Nucleus accumbens (tissue), 56 donors: ENCODE data around the gene C16orf96.

ENCODE experiments used
- DNase-seq, 56 donors: peaks; one replicate each; lab custom pipeline; 2025; lab: John Stamatoyannopoulos, UW

The C16orf96 gene

DNA sequence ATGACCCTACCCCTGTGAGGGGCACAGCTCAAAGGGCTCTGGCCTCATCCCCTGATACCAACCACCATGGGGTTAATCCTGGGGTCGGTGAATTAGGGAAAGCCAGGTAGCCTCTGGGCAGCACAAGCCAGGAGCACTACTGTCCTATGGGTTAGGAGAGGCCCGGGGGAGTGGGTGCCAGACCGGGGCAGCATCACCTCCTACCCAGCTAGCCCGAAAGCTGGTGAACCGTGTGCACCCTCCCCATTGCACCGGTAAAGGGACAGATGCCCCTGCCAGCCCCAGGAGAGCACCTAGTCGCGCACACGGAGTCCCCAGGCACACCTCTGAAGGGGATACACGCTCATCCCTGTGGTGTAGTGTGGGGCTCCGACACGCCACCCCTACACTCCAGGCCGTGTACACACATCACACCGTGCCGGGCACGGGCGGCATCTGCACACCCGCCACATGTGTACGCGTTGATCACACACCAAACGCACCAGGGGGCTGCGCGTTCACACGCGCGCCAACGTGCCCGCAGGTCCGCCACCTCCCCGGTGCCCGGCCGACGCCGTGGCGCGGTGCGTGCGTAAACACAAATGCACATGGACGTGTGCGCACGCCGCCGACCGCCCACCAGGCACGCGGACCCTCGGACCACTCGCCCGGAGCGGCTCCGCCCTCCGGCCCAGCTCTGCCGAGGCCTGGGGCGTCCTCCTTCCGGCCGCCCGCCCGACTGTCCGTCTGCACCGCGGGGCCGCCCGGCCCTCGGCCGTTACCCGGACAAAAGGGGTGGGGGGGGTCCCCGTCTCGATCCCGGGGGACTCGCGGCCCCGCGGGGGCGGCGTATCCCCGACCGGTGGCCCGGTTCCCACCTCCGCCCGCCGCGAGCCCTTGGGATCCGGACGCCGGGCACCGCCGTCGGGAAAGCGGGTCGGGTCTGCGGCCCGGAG, 57.8 kb downstream of the C16orf96 start:
- DNase-seq = peak in 7 of 56 donors; percentile 17 to 50 (median 20)

GRCh38 chr16:4614571-4615383, 58.6 kb downstream of the C16orf96 start, which contains the start of gene UBALD1:
TSS of gene UBALD1 (minus strand) at chr16:4614888. CDS start at chr16:4614797, 91 bp downstream.
- peak in 55 of 56 donors; percentile 26 to 90 (median 70) for DNase-seq

DNA sequence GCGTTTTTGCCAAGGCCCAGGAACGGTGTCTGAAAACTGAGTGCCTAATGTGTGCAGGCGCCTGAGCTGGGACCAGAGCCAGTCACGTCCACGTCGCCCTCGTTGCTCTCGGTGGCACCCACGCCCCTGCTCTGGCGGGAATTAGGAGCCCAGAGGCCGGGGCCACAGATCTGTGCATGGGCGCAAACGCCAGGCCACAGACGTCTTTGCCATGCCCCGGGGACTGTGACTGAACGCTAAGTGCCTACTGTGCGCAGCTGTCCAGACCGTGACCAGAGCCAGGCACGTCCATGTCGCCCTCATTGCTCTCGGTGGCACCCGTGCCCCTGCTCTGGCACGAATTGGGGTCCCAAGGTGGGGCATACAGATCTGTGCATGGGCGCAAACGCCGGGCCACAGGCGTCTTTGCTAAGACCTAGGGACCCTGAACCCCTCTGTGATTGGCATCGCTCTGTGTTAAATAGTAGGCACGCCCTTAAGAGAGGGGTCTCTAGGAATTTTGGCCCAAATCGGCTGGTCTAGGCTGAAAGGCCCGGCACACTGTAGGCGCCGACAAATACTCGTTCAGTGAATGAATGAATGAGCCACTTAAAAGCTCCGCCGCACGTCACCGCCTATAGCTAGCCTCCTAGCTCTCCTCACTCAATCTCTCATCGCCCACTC, 59.4 kb downstream of the C16orf96 start:
- DNase-seq = peak in 2 of 56 donors; percentile 47 to 54

DNA sequence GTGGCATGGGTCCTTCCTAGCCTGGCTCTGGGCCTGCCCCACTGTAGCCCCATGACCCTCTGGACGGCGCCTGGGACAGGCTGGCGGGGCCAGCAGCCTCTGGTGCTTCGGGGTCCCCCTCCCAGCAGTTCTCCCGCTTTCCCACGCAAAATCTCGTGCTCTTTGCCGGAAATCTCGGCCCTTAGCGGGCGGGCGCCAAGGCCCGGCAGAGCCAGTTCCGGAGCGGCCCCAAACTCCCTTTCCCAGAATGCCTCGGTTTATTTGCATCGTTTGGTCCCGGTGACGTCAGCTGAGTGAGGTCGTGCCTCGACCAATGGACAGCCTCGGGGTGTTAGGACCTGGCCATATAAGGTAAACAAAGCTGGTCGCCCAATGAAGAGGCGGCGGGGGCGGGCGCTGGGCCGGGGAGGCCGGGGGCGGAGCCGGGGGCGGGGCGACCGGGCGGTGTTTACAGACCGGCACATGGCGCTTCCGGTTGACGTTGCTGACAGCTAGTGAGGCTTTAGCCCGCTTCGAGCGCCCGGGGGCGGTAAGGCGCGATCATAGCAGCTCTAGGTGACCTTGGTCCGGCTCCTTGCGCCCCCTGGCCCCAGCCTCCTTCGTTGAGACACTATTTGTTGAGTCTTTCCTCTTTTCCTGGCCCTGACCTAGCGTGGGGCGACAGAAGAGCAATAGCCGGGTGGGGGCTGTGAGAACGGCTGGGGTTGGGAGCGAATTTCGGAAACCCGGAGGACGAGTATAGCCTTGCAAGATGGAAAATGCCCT, 60.1 kb downstream of the C16orf96 start:
- DNase-seq = peak; percentile 88 to 100 (median 99)

- DNase-seq = no peak
These were observed 61.7 kb downstream of the C16orf96 start for GRCh38 chr16:4617880-4618279.

DNA sequence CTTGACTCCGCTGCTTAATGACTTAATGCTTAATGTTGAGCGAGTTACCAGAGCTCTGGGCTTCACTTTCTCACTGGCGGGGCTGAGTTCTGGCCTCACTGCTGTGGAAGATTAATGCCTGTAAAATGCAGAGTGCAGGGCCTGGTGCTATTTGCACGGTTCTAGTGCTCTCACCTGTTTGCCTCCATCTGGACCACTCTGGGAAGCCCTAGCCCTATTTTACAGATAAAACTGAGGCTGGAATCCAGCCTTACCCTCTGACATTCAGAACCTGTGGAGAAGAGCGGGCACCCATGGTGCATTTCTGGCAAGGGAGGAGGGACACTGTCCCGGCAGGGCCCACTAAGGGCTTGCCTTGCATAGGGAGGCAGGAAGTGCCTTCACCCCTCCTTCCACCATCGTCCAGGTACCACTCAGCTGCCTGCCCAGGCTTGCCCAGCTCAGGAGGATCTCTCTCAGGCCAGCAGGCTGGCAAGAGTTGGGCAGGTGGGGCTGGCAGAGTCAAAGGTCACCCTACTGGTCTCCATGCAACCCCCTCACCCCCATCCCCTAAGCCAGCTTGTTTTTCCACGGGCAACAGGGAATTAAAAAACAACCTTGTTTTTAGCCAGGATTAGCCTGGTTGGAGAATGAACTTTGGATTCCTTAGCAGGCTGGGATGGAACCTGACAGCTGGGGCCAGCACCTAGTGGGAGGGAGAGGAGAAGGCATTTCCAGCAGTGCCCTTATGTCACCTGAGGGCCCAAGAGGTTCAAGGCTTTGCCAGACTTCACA, 62.7 kb downstream of the C16orf96 start:
- no peak for DNase-seq

GRCh38 chr16:4623593-4623992, 67.5 kb downstream of the C16orf96 start:
- no peak for DNase-seq

GRCh38 chr16:4624015-4624826, 68.1 kb downstream of the C16orf96 start, which contains the start of gene MGRN1:
TSS of gene MGRN1 (plus strand) at chr16:4624826. CDS start at chr16:4624961, 135 bp downstream.
- DNase-seq = peak; percentile 55 to 97 (median 93)

- DNase-seq = peak in 36 of 56 donors; percentile 8 to 70 (median 41)
These were observed 68.9 kb downstream of the C16orf96 start for GRCh38 chr16:4624827-4625559.

GRCh38 chr16:4625560-4626159, 69.5 kb downstream of the C16orf96 start:
- peak in 1 of 56 donors; percentile 45 for DNase-seq

DNA sequence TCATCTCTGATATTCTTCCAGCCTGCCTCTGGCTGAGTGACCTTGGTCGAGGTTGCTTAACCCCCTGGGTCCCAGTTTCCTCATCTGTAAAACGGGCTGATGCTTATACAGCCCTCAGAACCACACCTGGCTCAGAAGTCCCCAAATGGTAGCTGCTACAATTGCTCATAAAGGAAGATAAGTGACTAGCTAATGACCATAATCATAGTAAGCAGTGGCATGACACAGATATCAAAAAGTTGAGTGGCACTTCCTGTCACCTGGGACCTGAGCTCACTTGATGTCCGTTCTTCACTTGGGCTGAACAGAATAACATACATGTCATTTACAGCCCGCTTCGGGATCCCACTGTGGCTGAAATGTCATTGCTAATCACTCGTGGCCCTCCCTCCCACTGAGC, 70.3 kb downstream of the C16orf96 start:
- no peak for DNase-seq

DNA sequence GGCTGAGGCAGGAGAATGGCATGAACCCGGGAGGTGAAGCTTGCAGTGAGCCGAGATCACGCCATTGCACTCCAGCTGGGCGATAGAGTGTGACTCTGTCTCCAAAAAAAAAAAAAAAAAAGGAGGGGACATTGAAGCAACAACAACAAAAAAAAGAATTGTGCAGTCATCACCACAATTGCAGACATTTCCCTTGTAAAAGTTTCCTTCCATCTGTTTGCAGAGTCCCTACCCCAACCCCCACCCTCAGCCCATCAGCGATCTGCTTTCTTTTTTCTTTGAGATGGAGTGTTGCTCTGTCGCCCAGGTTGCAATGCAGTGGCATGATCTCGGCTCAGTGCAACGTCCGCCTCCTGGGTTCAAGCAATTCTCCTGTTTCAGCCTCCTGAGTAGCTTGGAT, 72.1 kb downstream of the C16orf96 start:
- DNase-seq = no peak

DNA sequence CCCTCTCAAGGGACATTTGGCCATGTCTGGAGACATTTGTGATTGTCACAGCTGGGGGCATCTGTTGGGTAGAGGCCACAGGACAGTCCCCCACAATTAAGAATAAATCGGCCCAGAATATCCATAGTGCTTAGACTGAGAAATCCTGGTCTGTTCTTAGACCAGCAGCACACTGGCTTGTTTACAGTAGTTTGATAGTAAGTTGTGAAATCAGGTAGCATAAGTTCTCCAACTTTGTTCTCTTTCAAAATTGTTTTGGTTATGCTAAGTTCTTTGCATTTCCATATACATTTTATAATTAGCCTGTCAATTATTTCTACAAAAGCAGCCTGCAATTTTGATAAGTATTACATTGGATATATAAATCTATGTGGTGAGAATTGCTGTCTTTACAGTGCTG, 75.3 kb downstream of the C16orf96 start:
- no peak for DNase-seq

- DNase-seq = no peak
These were observed 77.9 kb downstream of the C16orf96 start for GRCh38 chr16:4633910-4634635.

- peak in 2 of 56 donors; percentile 8 to 24 for DNase-seq
These were observed 78.6 kb downstream of the C16orf96 start for GRCh38 chr16:4634768-4635167.

DNA sequence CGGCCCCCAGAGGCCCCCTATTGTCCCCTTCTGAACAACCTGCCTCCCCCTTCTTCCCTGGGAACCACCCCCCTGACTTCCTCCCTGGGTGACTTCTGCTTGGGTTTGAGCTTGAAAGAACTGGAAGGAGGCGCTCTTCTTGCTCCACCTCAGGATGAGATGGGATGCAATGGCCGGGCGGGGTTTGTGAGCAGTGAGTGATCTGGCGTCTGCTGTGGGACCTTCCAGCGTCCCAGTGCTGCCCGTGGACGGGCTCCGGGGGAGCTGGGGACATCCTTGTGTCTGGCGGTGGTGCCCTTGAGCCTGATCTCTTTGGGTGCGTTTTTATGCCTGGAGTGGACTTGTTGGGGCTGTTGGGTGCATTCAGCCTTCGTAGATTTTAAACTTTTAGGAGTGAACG, 80.1 kb downstream of the C16orf96 start:
- no peak for DNase-seq
